HG03378 (cell line): ENCODE measurements around the gene GPATCH2.
"Not testable (repeated sequence)": the region's sequence is repeated elsewhere in the genome, so short reads cannot be mapped to it uniquely, and the experiment has no call there.

Experiments used
- ATAC-seq: cut with Tn5 transposase; IDR thresholded peaks from one replicate; pipeline ENCODE4 v1.9.1; 2021; ENCODE audit warnings: mild to moderate bottlenecking, moderate library complexity; ENCODE audit not compliant: unreplicated experiment

GPATCH2 gene

DNA sequence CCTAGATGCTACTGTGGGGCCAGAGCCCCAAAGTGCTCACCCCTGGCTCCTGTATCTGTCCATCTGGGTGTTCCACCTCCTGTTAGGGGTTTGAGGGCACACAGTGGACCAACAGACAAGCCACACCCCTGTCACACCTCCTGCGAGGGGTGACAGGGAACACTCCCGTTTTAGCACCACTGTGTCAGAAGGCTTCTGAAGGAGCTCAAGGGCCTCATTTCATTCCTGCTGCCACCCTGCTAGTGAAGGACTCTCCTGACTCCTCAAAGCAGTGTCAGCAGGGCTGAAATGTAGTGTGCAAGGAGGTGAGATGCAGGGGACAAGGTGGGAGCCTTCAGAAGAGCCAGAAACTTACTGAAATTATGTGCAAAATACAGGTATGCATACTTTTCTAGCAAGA, 174.6 kb downstream of the GPATCH2 start:
- no peak for ATAC-seq

DNA sequence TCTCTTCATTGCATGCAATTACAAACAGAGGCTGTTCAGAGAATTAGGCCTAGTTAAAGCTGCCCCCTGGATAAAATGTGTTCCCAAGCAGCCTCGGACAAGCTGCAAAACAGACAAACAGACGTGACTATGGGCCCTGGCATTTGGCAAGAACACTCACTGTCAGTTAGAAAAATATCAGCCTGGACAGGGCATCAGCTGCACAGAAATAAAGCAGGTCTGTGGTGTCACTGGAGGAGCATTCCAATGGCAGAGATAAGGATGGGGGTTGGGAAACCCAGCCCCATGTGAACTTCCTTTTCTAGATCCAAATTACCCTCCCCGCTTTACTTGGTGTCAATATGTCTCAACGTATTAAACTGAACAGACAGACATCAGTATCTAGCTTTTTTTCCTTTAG, 177.1 kb downstream of the GPATCH2 start:
- ATAC-seq: no peak

DNA sequence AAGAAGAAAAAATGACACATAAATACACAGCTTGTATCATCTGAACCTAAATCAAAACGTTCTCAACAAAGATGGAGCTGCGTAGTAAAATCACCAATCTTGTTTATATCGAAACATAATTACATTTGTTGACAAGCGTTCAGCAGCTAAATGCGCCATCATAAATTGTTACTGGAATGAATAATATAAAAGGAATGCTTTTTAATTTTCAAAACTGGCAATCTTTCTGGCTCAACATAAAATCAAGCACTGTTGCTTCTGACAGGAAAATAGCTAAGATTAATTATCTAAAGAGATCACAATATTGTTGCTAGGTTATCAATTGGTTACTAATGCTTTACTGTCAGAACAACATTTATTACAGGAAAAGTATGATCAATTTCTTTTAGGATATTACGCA, 181.5 kb downstream of the GPATCH2 start:
- ATAC-seq: no peak

DNA sequence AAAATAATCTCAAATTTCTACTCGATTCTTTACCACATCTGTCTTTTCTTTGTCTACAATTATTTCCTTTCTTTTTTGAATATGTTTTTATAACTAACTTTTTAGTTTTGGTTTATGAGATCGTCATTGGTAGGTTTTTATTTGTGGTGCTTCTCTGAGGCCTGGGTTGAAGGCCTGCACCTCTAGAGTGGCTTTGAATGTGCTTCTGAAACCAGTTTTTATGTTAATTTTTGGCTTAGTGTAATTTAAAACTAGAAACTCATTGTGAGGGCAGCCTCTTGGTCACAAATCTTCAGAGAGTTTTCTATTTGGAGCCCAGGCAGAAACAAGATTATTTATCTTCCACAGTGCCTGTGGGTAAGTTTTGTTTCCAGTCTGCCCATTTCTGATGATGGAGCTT, 187.0 kb downstream of the GPATCH2 start:
- ATAC-seq: no peak

DNA sequence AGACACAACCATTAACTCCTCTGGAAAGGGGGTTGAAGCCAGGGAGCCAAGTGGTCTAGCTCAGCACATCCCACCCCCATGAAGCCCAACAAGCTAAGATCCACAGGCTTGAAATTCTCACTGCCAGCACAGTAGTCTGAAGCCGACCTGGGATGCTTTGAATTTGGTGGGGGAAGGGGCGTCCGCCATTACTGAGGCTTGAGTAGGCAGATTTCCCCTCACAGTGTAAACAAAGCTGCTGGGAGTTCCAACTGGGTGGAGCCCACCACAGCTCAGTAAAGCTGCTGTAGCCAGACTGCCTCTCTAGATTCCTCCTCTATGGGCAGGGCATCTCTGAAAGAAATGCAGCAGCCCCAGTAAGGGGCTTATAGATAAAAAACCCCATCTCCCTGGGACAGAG, 193.5 kb downstream of the GPATCH2 start:
- no peak for ATAC-seq

DNA sequence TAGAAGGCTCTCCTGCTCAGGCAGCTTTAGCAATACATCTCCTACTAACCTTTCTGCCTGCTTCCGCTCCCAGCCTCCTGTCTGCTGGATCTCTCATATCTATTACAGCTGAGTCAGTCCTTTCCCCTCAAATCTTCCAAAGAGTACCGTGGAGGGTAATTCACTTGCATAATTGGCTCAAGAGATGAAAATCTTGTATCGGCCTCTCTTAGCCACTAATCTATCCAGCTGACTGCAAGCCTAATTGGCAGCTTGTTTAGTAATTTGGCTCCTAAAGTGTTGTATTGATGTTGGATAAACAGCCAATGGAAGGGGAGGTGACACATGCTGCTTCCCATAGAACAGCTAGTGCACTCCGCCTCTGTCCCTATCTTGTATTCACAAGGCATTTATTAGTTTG, 195.7 kb downstream of the GPATCH2 start:
- ATAC-seq: no peak

DNA sequence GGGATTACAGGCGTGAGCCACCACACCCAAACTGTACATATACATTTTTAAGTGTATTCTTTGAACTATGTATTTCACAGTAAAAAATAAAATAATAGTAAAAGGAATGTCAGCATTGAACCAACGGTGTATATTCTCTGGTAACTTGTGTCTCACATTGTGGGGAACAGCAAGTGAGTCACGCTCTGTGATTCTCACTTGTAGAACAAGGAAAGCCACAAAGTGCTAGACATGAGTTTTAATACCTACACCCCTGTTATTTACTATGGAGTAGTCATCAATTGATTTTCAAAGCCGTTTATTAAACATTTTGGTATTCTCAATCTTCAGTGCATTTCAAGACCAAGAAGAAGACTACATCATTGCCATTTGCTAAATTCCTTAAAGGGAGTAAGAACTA, 197.2 kb downstream of the GPATCH2 start:
- no peak for ATAC-seq

DNA sequence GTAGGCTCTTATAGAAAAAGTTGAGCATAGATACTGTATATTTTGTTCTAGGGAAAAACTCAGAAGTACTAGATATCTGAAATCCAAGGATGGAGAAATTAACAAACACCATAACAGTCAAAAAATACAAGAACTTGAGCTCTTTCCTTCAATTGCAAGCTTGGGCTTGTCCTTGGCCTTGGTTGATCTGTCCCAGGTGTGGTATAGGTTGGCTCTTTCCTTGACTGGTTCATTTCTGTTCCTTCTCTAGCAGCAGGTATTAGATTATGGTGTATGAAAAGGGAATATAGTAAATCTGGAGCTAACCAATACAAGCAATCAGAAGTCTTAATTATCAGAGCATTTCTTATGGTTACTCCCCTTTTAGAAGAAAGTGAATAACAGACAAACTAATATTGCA, 198.6 kb downstream of the GPATCH2 start:
- no peak for ATAC-seq

DNA sequence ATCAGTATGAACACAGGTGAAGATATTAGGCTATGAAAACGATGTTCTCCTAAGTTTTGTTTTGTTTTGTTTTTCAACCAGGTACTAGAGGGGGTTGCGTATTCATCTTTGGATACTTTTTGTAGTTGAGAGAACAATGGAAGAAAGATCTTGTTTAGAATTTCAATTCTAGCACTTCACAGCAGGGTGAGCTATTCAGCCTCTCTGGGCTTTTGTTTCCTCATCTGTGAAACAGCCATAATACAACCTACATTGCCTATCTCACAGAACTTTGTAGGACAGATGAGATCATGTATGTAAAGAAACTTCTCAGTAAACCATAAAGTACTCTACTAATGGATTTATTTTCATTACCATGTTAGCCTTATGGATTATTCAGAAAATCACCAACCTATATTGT, 199.5 kb downstream of the GPATCH2 start:
- ATAC-seq: no peak

DNA sequence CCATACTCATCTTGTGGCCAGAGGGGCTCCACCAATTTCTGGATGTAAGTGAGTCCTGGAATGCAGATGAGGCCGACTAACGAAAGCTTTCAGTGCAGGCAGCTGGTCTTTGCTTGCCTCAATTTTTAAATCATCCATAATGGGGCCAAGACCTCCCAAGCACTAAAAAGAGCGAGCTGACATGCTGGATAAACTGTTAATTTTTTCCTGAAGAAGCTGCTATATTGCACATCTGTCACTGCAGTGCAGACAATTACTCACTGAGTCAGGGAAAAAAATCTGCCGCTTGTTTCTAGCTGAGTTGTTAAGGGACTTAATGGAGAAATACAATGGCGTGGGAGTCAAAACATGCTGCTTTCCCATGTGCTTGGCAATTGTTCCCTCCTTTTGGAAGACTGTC, 205.5 kb downstream of the GPATCH2 start:
- no peak for ATAC-seq

DNA sequence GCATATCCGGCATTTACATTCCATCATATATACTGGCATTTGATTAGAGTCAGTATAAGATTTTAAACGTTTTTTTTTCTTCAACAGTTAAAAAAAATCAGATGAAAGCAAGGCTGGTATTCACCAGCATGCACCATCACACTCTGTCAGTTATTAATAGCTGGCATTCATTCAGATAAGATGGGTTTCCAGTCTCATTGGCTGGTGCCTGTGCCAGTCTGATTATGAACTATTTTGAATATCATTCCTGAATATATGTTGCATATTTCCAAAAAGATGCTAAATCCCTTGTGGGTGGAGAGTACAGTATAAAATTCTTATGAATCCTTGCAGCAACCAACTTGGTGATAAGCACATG, 211.7 kb downstream of the GPATCH2 start:
- ATAC-seq: no peak

DNA sequence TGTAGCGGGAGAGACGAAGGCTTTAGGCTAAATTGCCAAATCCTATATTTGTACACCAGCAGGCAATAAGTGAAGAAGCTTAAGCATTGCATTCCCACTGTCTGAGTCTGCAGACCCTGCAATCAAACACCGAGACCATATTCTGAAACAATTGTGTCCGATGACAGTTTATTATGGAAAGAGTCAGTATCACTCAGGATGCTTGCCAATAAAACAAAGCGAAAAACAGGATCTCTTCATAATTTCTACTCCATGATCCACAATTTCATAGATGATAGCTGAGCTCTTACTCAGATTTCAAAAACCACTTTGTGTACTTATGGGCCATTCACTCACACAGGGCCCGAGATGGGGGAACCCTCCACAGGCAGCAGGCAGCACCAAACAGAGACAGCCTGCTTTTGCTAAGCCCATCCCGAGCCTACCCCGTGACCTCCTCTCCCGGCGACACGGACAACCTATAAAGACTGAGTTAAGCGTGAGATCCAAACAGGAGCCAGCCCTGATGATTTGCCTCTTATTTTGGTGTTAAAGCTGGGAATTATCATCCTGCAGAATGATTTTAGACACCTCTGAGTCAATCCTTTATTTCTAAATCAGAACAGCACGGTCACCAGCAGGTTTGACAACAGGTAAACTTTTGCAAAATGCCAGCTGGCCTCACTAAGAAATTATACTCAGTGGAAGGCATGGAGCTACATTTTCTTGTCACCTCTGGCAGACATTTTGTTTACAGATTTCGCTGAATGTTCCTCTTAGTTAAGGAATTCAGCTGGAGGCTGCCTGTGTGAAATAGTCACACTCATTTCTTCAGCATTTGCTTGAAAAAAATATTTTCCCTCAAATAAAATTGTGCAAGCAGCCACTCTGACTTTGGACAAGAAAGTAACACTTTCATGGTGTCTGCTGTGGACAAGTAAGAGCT, 212.4 kb downstream of the GPATCH2 start:
- ATAC-seq: no peak

DNA sequence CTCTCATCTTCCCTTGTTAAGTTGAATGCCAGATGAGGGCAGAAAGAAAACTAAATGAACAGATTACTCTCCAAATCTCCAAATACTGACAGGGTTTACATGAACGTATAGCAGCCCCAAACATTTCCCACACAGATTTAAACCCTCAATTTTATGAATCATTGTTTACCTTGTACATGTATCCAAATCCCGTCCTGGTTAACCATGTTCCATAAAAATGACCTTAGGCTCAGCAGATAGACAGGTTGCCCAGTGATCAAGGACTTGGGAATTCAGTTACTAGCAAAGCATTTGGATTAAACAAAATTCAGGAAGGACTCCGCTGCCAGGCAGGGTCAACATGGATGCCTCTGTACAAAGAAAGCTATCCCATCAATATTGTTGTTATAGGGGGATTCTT, 213.5 kb downstream of the GPATCH2 start:
- no peak for ATAC-seq

DNA sequence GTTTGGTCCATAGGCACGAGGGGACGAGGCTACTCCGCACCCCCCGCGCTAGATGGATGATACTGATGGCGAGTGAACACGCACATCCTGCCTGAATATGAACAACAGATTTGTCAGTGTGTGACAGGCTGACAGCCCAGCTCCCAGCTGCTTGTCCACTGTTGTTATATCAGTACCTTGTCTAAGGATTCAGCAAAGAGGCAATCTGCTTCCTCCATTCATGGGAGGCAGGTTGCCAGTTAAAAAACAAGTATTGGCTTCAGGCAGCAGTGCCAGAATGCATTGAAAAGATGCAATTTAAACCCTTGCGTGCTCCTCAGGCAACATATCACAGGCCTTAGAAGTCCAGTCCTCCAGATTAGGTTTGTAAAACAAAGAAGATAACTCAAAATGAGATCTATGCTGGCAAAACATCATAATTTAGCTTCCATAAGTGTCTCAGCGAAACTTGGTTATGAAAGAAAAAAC, 223.3 kb downstream of the GPATCH2 start:
- no peak for ATAC-seq

DNA sequence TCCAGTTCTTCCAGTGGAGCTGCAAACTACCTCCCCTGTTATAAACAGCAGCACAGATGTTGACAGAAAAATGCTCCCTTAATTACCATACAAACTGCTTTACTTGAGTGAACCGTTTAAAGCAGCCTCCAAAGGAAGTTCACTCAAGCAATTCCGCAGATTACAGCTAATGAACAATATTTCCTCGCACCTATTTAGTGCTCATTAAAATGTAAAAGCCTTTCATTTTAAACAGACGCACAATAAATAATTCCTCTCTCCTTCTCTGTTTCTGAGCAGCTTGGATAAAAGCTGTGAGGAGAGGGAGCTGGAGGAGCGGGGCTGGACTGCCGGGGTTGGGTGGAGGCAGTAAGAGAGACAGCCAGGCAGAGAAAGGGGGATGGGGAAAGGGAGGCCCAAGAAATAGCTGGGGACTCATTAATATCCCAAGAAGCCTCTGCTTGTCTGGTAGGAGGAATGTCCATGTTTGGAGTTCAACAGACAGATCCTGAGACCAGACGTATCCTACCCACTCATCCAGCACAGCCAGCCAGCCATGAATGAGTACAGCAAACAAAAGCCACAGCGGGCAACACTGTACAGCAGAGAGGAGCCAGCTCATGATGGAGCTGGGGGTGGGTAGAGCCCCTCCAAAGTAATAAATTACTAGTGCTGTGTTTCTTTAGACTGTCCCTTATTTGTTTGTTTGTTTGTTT, 227.7 kb downstream of the GPATCH2 start:
- ATAC-seq: no peak

DNA sequence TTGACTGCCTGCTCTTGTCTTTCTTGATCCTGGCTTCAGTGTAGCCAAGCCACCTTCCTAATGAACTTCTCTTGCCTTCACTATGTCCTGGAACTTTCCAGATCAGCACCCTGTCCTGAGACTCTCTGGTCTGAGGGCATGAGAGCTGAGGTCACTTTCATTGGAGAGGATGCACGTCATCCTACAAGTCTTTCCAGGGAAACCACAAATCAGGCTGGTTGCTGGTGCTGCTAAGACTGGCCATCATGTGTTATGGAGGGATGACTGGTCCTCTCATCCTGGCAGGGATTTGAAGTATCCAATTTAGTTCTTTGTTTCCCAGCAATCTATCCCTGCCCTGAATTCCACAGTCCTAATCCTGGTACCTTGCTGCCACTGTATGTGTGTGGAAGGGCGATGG, 228.6 kb downstream of the GPATCH2 start:
- ATAC-seq: no peak

DNA sequence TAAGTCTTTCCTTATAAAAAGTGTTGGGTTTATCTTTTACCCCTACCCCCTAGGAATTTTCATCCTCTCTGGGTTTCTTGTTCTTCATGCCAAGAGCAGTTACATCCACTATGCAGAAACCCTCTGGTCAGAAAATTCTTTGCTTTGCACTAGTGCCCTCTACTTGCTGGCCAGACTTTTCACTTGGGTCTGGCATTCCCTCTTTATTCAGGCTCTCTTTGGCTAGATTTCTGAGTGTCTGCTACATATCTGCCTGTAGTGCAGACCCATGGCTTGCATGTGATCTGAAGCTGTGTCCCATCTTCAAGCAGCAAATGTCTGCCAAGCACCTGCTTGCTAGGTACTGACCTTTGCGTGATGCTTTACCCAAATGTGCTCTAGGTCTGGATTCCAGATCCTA, 237.0 kb downstream of the GPATCH2 start:
- ATAC-seq: no peak

DNA sequence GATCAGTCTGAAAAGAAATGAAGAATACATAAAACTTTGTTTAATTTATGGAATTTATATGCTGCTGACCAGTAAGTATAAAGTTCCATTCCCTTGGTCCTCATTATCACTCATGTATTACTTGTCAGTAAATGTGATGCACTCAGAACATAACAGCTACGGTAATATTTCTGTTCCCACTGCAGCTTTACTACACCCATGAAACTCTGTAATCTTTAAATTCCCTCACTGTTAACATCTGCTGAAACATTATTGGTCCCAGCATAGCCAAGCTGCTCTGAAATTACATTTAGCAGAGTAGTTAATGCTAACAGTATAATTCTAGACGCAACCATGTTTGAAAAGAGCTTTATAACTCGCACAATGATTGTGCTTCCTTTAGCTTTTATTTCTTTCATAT, 238.4 kb downstream of the GPATCH2 start:
- ATAC-seq: no peak

DNA sequence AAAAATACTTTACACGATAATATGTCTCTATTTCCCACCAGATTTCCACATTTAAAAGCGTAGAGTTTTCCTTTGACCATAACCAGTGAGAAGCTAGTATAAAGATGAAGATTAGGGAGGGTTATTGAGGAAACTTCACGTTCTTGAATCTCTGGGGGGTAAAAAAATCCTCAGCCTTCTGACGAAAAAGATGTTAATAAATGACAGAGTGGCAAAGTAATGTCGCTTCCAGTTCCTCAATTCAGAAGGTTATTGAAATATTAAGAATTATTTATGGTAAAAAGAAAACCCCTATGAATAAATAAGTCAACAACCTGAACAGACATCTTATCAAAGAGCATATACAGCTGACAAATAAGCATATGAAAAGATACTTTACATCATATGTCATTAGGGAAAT, 241.0 kb downstream of the GPATCH2 start:
- peak; percentile 64 for ATAC-seq

DNA sequence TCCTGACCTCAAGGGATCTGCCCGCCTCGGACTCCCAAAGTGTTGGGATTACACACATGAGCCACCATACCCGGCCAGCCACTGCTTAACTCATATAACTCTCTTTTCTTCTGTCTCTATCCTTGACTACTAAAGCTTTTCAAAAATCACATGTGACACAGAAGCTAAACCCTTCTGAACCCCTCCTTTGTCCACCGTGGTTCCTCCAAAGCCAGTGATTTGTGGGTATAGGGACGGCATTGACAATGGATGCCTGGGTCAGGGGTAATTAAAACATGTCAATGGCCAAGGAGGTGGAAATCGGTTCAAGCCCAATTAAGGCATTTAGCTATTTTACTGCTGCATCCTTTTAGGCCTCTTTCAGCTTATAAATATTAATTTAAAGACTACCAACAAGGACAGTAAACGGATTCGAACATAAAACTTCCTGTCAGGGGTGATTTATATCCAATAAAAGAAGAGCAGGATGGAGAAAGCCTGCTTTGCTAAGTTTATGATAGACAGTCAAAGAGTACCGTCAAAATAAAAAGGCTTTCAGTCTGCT, 242.3 kb downstream of the GPATCH2 start:
- no peak for ATAC-seq

DNA sequence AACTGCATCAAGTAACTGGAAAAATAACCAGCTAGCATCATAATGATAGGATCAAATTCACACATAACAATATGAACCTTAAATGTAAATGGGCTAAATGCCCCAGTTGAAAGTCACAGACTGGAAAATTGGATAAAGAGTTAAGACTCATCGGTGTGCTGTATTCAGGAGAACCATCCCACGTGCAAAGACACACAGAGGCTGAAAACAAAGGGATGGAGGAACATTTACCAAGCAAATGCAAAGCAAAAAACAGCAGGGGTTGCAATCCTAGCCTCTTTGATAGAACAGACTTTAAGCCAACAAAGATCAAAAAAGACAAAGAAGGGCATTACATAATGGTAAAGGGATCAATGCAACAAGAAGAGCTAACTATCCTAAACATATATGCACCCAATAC, 249.1 kb downstream of the GPATCH2 start:
- ATAC-seq: not testable (repeated sequence)

DNA sequence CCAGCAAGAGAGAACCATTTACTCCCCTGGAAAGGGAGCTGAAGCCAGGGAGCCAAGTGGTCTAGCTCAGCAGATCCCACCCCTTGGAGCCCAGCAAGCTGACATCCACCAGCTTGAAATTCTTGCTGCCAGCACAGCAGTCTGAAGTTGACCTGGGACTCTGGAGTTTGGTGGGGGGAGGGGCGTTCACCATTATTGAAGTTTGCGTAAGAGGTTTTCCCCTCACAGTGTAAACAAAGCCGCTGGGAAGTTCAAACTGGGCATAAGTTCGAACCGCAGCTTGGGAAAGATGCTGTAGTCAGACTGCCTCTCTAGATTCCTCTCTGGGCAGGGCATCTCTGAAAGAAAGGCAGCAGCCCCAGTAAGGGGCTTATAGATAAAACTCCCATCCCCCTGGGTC, 251.1 kb downstream of the GPATCH2 start:
- not testable (repeated sequence) for ATAC-seq
